GM23338 (cell line): ENCODE data around the gene USP48. TPM values are rescaled to one million over a fixed set of nuclear protein-coding genes. Genes with fewer than 3 reads are reported as not detected.

Experiments
- ATAC-seq: fragments of 200-7000 bp; cut with Tn5 transposase; 3 replicates; pipeline ENCODE4 v1.9.1; 2020
- DNase-seq: peaks from one replicate; pipeline ENCODE4 v3.0.0-alpha.2; 2015; ENCODE audit warnings: low spot score
- H2AFZ ChIP-seq: fragments of 200-600 bp; sonication (generic); 2 replicates; pipeline ENCODE4 v1.8.0; 2016; ENCODE audit warnings: antibody characterized with exemption, mild to moderate bottlenecking, moderate library complexity
- H3F3A ChIP-seq: fragments of 200-600 bp; sonication (generic); replicated peaks from 2 replicates; pipeline ENCODE4 v1.8.0; 2017; ENCODE audit warnings: antibody characterized with exemption, mixed run types, low read depth
- H3K27ac ChIP-seq: fragments of 200-600 bp; sonication (generic); 2 replicates; pipeline ENCODE4 v1.6.1; 2016; ENCODE audit warnings: low read depth
- H3K27me3 ChIP-seq: fragments of 200-600 bp; sonication (generic); 2 replicates; pipeline ENCODE4 v1.8.0; 2016; ENCODE audit warnings: mild to moderate bottlenecking, mixed run types, moderate library complexity; ENCODE audit not compliant: insufficient read depth
- H3K36me3 ChIP-seq: fragments of 200-600 bp; sonication (generic); 2 replicates; pipeline ENCODE4 v1.8.0; 2016; ENCODE audit warnings: mild to moderate bottlenecking; ENCODE audit not compliant: insufficient read depth
- H3K4me1 ChIP-seq: fragments of 200-600 bp; sonication (generic); 2 replicates; pipeline ENCODE4 v1.8.0; 2016; ENCODE audit warnings: mild to moderate bottlenecking, moderate library complexity; ENCODE audit not compliant: insufficient read depth
- H3K4me2 ChIP-seq: fragments of 200-600 bp; sonication (generic); 2 replicates; pipeline ENCODE4 v1.7.1; 2017; ENCODE audit warnings: mixed run types
- H3K4me3 ChIP-seq: fragments of 200-600 bp; sonication (generic); 2 replicates; pipeline ENCODE4 v1.6.1; 2016; ENCODE audit warnings: mixed run types
- H3K79me2 ChIP-seq: fragments of 200-600 bp; sonication (generic); replicated peaks from 2 replicates; pipeline ENCODE4 v1.8.0; 2017; ENCODE audit warnings: mild to moderate bottlenecking; ENCODE audit not compliant: insufficient read depth
- H3K9me2 ChIP-seq: fragments of 200-600 bp; sonication (generic); 2 replicates; pipeline ENCODE4 v1.8.0; 2017; ENCODE audit not compliant: insufficient read depth
- H4K20me1 ChIP-seq: fragments of 200-600 bp; sonication (generic); replicated peaks from 2 replicates; pipeline ENCODE4 v1.8.0; 2017; ENCODE audit warnings: mild to moderate bottlenecking; ENCODE audit not compliant: insufficient read depth
- H3K27ac Mint-ChIP-seq: 2 replicates; pipeline ENCODE4 v1.8.0; 2020; ENCODE audit warnings: inconsistent platforms, mild to moderate bottlenecking, moderate library complexity, mixed read lengths
- H3K27me3 Mint-ChIP-seq: 3 replicates; pipeline ENCODE4 v1.8.0; 2022; ENCODE audit warnings: low read depth, mild to moderate bottlenecking, moderate library complexity, mixed read lengths, inconsistent platforms; ENCODE audit not compliant: insufficient read depth, poor library complexity
- H3K36me3 Mint-ChIP-seq: 3 replicates; pipeline ENCODE4 v1.8.0; 2021; ENCODE audit warnings: low read depth, mild to moderate bottlenecking, inconsistent platforms, moderate library complexity, mixed read lengths
- H3K4me1 Mint-ChIP-seq: 3 replicates; pipeline ENCODE4 v1.8.0; 2020; ENCODE audit warnings: mild to moderate bottlenecking, inconsistent platforms, mixed read lengths
- H3K4me3 Mint-ChIP-seq: 3 replicates; pipeline ENCODE4 v1.8.0; 2021; ENCODE audit warnings: moderate library complexity, mild to moderate bottlenecking, inconsistent platforms, mixed read lengths
- H3K9me3 Mint-ChIP-seq: 3 replicates; pipeline ENCODE4 v1.8.0; 2020; ENCODE audit warnings: moderate library complexity, mild to moderate bottlenecking, inconsistent platforms, mixed read lengths
- CREB1 ChIP-seq: fragments of 250-450 bp; sonication (Bioruptor Pico); IDR thresholded peaks from 2 replicates; pipeline ENCODE4 v1.5.0; 2020; ENCODE audit warnings: low read depth, mild to moderate bottlenecking, moderate library complexity
- EZH2 ChIP-seq: fragments of 200-600 bp; sonication (generic); IDR thresholded peaks from one replicate; pipeline ENCODE4 v1.8.0; 2017; ENCODE audit warnings: antibody characterized with exemption, mild to moderate bottlenecking, low read depth; ENCODE audit not compliant: unreplicated experiment
- JUNB ChIP-seq: IDR thresholded peaks from one replicate; pipeline ENCODE4 v1.6.1; 2016; ENCODE audit warnings: antibody characterized with exemption; ENCODE audit not compliant: unreplicated experiment
- NANOG ChIP-seq: IDR thresholded peaks from 2 replicates; pipeline ENCODE4 v1.6.1; 2016; ENCODE audit warnings: antibody characterized with exemption, borderline replicate concordance
- STAT1 ChIP-seq: IDR thresholded peaks from one replicate; pipeline ENCODE4 v1.6.1; 2016; ENCODE audit warnings: antibody characterized with exemption; ENCODE audit not compliant: unreplicated experiment
- ZNF114 ChIP-seq: fragments of 250-450 bp; sonication (Bioruptor Pico); IDR thresholded peaks from 2 replicates; pipeline ENCODE4 v1.5.0; 2020; ENCODE audit warnings: mild to moderate bottlenecking, moderate library complexity
- polyA plus RNA-seq: library from polyadenylated mRNA; unstranded; fragments of >200 nt; fragmentation: Nextera tagmentation; extraction: Ambion mirVana; gene quantifications from 2 replicates; pipeline ENCODE4 v1.2.1, GENCODE V29; 2016
- total RNA-seq: library from RNA; depleted of rRNA; stranded (reverse); fragments of >200 nt; shearing (Covaris generic); gene quantifications from 2 replicates; pipeline ENCODE4 v1.2.3, GENCODE V29; 2014
- TF ChIP-seq, protein P1 (sequence below), 2 experiments: fragments of 200-600 bp in 1 of 2; sonication (generic) in 1 of 2; conservative IDR thresholded peaks; 2 replicates each; pipeline versions ENCODE4 v1.5.1 to v1.6.1; 2016 to 2017; ENCODE audit warnings: antibody characterized with exemption in 2 of 2, low read depth in 2 of 2, mild to moderate bottlenecking in 2 of 2, moderate library complexity in 1 of 2
- TF ChIP-seq, protein P2 (sequence below): IDR thresholded peaks from 2 replicates; pipeline ENCODE4 v1.6.1; 2016; ENCODE audit warnings: antibody characterized with exemption
- TF ChIP-seq, protein P3 (sequence below): IDR thresholded peaks from one replicate; pipeline ENCODE4 v1.6.1; 2018; ENCODE audit warnings: antibody characterized with exemption; ENCODE audit not compliant: unreplicated experiment

Gene USP48
- total and polyA plus RNA-seq, 2 experiments from 2014 or later, result 85.9 to 151 TPM

GRCh38 chr1:21629971-21630370 lies 153.0 kb downstream of the USP48 start:
- no peaks in the 10 kb centered on the region; the same call in 1 of the 2 replicates for H4K20me1 ChIP-seq
- Mint-ChIP-seq H3K36me3 (no peaks in the 10 kb centered on the region), H3K4me3 (no peak overlapping the region; the same call in 2 of the 3 replicates), H3K27me3 (peaks cover 12% of the 10 kb centered on the region), H3K9me3 (no peaks in the 10 kb centered on the region; the same call in 2 of the 3 replicates), H3K4me1 (peaks cover 29% of the 10 kb centered on the region), H3K27ac (no peak overlapping the region)
- no peaks in the 10 kb centered on the region for H3K9me2 ChIP-seq
- no peak overlapping the region for H2AFZ ChIP-seq
- H3K4me3 ChIP-seq, result no peak overlapping the region
- DNase-seq (no peak), ATAC-seq (no peak)
- peaks cover 3% of the 10 kb centered on the region; the same call in 1 of the 2 replicates for H3F3A ChIP-seq
- H3K27ac ChIP-seq, result no peak overlapping the region
- no peak for TF ChIP-seq STAT1
- TF ChIP-seq EZH2, result no peak
- no peak for TF ChIP-seq JUNB
- TF ChIP-seq, protein P1, sequence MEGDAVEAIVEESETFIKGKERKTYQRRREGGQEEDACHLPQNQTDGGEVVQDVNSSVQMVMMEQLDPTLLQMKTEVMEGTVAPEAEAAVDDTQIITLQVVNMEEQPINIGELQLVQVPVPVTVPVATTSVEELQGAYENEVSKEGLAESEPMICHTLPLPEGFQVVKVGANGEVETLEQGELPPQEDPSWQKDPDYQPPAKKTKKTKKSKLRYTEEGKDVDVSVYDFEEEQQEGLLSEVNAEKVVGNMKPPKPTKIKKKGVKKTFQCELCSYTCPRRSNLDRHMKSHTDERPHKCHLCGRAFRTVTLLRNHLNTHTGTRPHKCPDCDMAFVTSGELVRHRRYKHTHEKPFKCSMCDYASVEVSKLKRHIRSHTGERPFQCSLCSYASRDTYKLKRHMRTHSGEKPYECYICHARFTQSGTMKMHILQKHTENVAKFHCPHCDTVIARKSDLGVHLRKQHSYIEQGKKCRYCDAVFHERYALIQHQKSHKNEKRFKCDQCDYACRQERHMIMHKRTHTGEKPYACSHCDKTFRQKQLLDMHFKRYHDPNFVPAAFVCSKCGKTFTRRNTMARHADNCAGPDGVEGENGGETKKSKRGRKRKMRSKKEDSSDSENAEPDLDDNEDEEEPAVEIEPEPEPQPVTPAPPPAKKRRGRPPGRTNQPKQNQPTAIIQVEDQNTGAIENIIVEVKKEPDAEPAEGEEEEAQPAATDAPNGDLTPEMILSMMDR (conservative IDR thresholded peaks at IDR 0.05; ENCODE audit: low read depth in 2 of 2), result no peak
- TF ChIP-seq, protein P2, sequence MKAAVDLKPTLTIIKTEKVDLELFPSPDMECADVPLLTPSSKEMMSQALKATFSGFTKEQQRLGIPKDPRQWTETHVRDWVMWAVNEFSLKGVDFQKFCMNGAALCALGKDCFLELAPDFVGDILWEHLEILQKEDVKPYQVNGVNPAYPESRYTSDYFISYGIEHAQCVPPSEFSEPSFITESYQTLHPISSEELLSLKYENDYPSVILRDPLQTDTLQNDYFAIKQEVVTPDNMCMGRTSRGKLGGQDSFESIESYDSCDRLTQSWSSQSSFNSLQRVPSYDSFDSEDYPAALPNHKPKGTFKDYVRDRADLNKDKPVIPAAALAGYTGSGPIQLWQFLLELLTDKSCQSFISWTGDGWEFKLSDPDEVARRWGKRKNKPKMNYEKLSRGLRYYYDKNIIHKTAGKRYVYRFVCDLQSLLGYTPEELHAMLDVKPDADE, result no peak
- TF ChIP-seq, protein P3, sequence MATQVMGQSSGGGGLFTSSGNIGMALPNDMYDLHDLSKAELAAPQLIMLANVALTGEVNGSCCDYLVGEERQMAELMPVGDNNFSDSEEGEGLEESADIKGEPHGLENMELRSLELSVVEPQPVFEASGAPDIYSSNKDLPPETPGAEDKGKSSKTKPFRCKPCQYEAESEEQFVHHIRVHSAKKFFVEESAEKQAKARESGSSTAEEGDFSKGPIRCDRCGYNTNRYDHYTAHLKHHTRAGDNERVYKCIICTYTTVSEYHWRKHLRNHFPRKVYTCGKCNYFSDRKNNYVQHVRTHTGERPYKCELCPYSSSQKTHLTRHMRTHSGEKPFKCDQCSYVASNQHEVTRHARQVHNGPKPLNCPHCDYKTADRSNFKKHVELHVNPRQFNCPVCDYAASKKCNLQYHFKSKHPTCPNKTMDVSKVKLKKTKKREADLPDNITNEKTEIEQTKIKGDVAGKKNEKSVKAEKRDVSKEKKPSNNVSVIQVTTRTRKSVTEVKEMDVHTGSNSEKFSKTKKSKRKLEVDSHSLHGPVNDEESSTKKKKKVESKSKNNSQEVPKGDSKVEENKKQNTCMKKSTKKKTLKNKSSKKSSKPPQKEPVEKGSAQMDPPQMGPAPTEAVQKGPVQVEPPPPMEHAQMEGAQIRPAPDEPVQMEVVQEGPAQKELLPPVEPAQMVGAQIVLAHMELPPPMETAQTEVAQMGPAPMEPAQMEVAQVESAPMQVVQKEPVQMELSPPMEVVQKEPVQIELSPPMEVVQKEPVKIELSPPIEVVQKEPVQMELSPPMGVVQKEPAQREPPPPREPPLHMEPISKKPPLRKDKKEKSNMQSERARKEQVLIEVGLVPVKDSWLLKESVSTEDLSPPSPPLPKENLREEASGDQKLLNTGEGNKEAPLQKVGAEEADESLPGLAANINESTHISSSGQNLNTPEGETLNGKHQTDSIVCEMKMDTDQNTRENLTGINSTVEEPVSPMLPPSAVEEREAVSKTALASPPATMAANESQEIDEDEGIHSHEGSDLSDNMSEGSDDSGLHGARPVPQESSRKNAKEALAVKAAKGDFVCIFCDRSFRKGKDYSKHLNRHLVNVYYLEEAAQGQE, result no peak
- no peak for TF ChIP-seq CREB1
- no peak for TF ChIP-seq NANOG
- no peak for TF ChIP-seq ZNF114 (CRISPR knock-in tag)
- H3K4me2 ChIP-seq, result no peak overlapping the region
- peaks cover 35% of the 10 kb centered on the region for H3K4me1 ChIP-seq
- no peaks in the 10 kb centered on the region for H3K79me2 ChIP-seq
- H3K27me3 ChIP-seq, result no peaks in the 10 kb centered on the region
- no peaks in the 10 kb centered on the region for H3K36me3 ChIP-seq
